ENCODE measurements around the gene COL16A1. TPM values are rescaled to one million over a fixed set of nuclear protein-coding genes. Genes with fewer than 3 reads are reported as not detected.

The COL16A1 gene
- total RNA-seq, 1 donor from 2014 or later = 339 TPM

- no peak overlapping the region for H3K27ac ChIP-seq
- H3K27me3 ChIP-seq = no peaks in the 10 kb centered on the region
- no peaks in the 10 kb centered on the region for H3K9me3 ChIP-seq
- DNase-seq (ENCODE audit: low spot score in 2 of 2) = no peak
- no peak for TF ChIP-seq CTCF (IDR thresholded peaks at IDR 0.05)
- H3K4me3 ChIP-seq = no peak overlapping the region
- intact Hi-C loops (cut with DNase I) = loop anchor here (5.0 kb wide), 1 partner anchor 37 kb away; no protein-coding TSS in a partner anchor
- peaks cover 11 to 23% of the 10 kb centered on the region in 2 donors for H3K4me1 ChIP-seq
- no peaks in the 10 kb centered on the region for H3K36me3 ChIP-seq
Observed at GRCh38 chr1:31749785-31750735, 46.2 kb upstream of the COL16A1 start.

GRCh38 chr1:31748365-31748764, 44.5 kb upstream of the COL16A1 start:
- H3K27ac ChIP-seq = no peak overlapping the region
- H3K4me3 ChIP-seq = no peak overlapping the region
- H3K27me3 ChIP-seq = no peaks in the 10 kb centered on the region
- peaks cover 2 to 6% of the 10 kb centered on the region in 2 donors for H3K4me1 ChIP-seq
- no peak for DNase-seq (ENCODE audit: low spot score in 2 of 2)
- no peaks in the 10 kb centered on the region for H3K9me3 ChIP-seq
- no peak for TF ChIP-seq CTCF (IDR thresholded peaks at IDR 0.05)
- intact Hi-C loops (cut with DNase I) = loop anchor here (5.0 kb wide), 1 partner anchor 39 kb away; no protein-coding TSS in a partner anchor
- no peaks in the 10 kb centered on the region for H3K36me3 ChIP-seq

GRCh38 chr1:31747304-31747703, 43.5 kb upstream of the COL16A1 start:
- Histone ChIP-seq H3K27ac (no peak overlapping the region), H3K4me3 (no peak overlapping the region), H3K4me1 (peaks cover 0 to 3% of the 10 kb centered on the region in 2 donors), H3K27me3 (no peaks in the 10 kb centered on the region), H3K9me3 (no peaks in the 10 kb centered on the region), H3K36me3 (no peaks in the 10 kb centered on the region)
- no peak for TF ChIP-seq CTCF (IDR thresholded peaks at IDR 0.05)
- no peak for DNase-seq (ENCODE audit: low spot score in 2 of 2)
- intact Hi-C loops (cut with DNase I) = loop anchor here (5.0 kb wide), 1 partner anchor 40 kb away; no protein-coding TSS in a partner anchor

- no peak for TF ChIP-seq CTCF (IDR thresholded peaks at IDR 0.05)
- Histone ChIP-seq H3K4me1 (peaks cover 0 to 3% of the 10 kb centered on the region in 2 donors), H3K27me3 (no peaks in the 10 kb centered on the region), H3K27ac (no peak overlapping the region), H3K36me3 (no peaks in the 10 kb centered on the region), H3K4me3 (no peak overlapping the region), H3K9me3 (no peaks in the 10 kb centered on the region)
- intact Hi-C loops (cut with DNase I) = loop anchor here (5.0 kb wide), 1 partner anchor 41 kb away; no protein-coding TSS in a partner anchor
- DNase-seq (ENCODE audit: low spot score in 2 of 2) = no peak
Observed at GRCh38 chr1:31746687-31747086, 42.9 kb upstream of the COL16A1 start.

GRCh38 chr1:31745946-31746670, 42.3 kb upstream of the COL16A1 start:
- no peak for TF ChIP-seq CTCF (IDR thresholded peaks at IDR 0.05)
- DNase-seq (ENCODE audit: low spot score in 2 of 2) = no peak
- Histone ChIP-seq H3K4me3 (no peak overlapping the region), H3K4me1 (peaks cover 0 to 3% of the 10 kb centered on the region in 2 donors), H3K36me3 (no peaks in the 10 kb centered on the region), H3K27me3 (no peaks in the 10 kb centered on the region), H3K27ac (no peak overlapping the region), H3K9me3 (no peaks in the 10 kb centered on the region)
- intact Hi-C loops (cut with DNase I) = loop anchor here (1.0 to 5.0 kb wide), 2 partner anchors 41 to 82 kb away; no protein-coding TSS in a partner anchor
